ENCODE results near the gene MITF.

MITF gene, protein sequence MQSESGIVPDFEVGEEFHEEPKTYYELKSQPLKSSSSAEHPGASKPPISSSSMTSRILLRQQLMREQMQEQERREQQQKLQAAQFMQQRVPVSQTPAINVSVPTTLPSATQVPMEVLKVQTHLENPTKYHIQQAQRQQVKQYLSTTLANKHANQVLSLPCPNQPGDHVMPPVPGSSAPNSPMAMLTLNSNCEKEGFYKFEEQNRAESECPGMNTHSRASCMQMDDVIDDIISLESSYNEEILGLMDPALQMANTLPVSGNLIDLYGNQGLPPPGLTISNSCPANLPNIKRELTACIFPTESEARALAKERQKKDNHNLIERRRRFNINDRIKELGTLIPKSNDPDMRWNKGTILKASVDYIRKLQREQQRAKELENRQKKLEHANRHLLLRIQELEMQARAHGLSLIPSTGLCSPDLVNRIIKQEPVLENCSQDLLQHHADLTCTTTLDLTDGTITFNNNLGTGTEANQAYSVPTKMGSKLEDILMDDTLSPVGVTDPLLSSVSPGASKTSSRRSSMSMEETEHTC
- total RNA-seq: 0 reads per million in 3 experiments

DNA sequence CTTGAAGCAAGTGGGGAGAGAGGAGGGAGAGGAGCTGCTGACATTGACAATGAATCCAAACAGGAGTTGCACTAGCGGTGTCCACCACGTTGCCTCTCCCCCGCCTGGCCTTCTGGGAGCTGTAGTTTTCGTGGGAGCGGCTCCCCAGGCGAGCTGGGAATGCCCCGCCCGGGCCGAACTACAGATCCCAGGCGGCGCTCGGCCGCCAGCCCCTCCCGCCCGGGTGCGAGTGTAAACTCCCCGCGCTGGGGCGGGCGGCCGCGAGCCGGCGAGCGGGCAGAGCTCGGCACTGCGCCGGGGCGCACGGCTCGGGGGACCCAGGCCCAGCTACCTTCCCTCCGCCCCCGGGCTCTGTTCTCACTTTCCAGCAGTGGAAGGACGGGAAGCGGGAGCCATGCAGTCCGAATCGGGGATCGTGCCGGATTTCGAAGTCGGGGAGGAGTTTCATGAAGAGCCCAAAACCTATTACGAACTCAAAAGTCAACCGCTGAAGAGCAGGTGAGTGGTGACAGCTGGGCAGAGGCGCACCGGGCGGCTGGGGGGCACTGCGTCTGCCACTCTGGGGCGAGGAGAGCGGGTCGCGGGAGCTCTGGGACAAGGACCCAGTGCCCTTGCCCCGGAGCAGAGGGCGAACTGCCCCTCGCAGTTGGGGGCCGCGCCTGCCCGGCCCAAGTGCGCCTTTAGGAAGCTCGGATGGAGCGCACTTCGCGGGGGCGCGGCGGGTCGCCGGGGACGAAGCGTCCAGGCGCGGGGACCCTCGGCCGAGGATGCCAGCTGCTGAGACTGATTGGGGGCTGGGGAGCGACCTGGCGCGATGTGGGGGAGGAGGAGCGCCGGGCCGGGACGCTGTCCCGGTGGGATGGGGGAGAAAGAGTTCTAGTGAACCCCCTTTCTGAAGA lies at the start of gene MITF:
Gene MITF, plus strand, starts transcription at position 261 of the 899 bp plus-strand sequence. Its CDS starts 134 bp downstream, at position 395.
- no peak for DNase-seq

DNA sequence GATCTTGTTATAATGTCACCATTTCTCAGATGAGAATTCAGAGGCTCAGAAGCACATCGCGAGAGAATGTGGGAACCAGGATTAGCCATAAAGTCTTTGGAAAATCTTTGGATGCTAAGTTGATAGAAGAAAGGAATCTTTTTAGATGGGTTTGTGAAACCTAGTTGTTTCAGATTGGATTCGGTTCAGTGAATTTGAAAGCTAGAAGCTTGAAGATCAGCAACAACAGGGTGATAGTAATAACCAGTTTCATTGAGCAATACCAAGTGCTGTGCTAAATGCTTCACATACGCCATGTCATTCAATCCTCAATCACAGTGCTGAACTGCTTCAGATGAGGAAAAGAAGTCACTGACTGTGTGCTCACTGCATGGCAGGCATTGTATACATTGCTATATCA lies 47.4 kb upstream of the MITF start:
- no peak for DNase-seq

DNA sequence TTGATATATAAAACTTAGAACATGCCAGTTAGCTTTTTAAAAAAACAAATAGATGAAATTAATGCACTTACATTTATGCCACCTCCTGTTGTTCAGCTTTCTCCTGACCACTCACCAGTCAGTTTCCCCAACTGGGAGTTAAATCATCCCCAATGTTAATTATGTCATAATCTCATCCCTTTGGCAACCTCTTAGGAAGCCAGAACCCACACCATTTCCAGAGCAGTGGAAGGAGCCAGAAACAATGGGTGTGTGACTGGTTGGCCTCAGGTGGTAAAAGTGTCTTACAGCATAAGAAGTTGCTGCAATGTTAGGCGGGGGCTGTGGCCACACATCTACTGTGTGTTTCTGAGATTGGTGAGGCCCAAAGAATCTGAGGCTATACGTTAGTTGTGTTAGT lies 46.5 kb upstream of the MITF start:
- no peak for DNase-seq

DNA sequence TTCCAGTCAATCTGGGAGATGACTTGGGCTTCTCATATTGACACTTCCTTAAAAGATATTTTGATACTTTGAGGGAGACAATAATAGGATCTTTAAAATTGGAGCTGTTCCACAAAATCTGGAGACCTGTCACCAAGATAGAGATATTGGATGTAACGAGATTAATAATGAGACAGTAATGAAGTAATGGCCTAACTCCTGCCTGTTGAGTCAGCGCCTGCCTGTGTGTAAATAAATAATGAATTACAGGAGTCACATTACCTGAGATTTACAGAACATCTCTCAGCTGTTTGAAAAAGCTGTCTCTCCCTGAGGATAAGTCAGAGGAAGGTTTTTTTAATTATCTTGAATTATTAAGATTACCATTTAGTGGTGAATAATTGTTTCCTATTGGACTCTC lies 43.8 kb upstream of the MITF start:
- DNase-seq: no peak

DNA sequence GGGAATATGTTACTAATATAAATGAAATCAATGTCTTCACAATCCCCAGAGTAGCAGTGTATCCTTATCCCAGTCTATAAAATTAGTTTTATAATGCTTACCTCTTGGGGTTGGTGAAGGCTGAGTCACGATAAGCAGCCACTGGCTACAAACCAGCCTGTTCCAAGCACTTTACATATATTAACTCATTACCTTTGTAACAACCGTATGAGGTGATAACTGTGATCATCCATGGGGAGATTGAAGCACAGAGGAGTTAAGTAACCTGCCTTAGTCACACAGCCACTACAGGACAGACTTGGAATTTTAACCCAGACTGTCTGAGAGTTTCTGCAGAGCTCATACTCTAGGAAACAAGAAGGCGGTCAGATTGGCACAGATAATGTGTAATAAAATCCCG lies 43.3 kb upstream of the MITF start:
- DNase-seq: no peak

DNA sequence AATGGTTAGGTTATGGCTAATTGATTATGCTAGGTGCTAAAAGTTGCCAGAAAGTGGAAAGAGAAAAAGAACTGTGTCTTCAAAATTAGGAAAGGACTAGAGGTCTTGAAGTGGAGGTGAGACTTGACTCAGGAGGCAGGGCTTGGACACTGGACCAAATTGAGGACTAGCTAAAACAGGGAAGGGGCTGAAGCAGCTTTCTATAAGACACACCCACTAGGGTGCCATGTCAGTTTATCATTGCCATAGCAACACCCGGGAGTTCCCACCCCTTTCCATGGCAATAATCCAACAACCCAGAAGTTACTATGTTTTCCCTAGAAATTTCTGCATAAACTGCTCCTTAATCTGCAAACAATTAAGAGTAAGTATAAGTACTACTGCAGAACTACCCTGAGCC lies 42.9 kb upstream of the MITF start:
- DNase-seq: no peak

DNA sequence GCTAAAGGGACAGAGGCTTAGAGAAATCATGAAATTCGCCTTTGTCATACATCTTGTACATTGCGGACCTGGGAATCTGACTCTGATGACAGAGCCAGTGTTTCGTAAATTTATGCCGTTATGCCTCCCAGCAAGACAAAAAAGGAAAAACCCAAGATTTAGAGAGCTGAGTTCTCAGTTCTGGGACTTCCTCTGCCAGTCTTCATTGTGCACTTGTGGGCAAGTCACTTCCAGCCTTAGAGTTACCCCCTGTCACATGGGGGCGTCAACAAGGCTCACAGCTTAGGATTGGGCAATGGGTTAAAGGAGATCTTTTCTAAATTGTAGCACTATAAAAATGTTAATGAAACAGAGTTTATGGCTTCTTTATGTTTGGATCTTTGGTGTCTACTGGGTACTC lies 41.9 kb upstream of the MITF start:
- no peak for DNase-seq

DNA sequence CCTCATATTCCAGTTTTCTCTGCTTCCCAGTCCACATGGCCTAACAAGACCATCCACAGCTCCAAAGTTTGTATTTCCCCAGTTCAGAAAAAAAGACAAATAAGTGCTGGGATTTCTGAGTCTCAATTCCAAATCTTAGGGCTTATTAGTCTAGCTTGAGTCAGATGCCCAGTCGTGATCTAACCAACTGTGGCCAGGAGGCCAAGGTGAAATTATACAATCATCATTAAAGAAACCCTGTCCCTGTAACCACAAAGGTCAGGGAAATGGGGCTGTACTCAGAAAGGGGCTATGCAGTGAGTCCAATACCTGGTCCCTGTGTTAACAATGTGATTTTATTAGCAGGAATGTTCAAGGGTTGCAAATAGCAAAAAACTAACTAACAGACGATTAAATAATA lies 40.5 kb upstream of the MITF start:
- DNase-seq: no peak

DNA sequence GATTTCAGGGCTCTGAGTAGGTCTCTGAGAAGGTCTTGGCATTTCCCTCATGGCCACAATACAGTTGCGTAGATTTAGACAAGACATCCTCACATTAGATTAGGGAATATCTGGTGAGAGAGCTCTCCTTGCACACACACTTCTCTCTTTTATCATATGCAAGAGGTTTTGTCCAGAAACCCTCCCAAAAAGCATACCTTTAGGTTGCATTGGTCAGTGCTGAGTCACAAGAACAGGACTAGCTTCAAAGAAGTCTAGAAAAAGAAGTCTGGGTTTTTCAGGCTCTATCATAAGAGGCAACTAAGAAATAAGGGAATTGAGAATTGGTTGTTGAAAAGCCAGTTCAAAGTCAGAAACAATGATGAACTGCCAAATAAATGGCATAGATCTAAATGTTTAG lies 40.1 kb upstream of the MITF start:
- DNase-seq: no peak

DNA sequence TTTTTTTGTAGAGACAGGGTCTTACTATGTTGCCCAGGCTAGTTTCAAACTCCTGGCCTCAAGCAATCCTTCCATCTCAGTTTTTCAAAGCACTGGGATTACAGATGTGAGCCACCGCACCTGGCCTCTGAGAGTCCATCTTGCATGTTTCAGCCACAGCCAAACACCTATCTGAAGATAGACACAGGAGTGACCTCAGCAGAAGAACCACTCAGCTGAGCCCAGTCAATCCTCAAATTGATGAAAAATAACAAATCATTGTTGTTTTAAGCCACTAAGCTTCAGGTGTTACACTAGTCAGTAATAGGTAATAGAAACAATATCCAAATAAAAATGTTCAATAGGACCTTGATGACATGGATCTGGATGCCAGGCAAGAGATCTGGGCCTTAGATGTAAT lies 38.3 kb upstream of the MITF start:
- DNase-seq: no peak

DNA sequence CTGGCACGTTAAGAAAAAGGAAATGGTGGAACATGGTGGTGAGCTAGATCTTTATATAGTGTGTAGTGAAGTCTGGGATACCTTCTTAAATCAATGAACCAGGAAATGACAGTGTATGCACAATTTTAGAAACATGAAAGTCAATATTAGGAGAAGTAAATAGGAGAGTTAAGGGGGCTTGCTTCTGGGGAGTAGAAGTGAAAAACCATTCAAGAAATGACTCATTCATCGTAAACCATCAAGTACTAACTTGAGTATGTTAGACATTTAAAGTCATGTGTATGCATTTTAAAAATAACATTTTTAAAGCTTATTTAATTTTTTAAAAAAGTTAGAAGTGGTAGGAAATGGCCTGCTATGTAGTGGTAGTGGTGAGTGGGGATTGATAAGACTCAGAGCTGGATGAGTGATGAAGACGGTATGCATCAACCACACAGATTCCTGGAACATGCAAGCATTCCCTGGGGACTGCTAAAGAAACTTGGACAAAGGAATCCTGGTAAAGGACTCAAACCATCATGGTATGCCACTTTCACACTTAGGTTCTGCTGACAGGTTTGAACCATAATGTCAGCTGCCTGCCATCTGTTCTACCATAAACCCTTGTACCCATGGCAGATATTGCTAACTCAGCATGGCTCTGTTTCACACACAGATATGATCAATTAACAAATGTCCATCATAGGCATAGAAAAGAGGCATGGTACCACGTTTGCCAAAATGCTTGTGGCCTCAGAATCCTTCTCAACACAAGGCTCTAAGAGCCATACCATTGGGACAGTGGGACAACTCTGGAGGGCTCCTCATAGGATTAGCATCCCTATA lies 28.9 kb upstream of the MITF start:
- DNase-seq: no peak

DNA sequence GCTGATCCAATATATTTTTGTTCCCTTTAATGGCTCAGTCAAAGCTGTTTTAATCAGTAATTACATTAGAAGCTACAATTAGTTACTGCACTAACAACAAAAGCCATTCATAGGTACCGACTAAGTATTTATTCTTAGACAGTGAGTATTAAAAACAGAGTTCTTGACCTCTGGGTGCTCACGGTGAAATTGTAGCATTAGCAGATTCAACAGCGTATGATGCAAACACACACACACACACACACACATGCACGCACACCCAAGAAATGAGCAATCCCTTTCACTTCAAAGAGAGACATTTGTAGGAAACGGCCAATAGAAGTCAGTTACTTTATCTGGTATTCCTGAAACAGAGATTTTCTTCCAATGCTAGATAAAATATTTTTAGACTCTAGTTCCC lies 27.0 kb upstream of the MITF start:
- DNase-seq: no peak

DNA sequence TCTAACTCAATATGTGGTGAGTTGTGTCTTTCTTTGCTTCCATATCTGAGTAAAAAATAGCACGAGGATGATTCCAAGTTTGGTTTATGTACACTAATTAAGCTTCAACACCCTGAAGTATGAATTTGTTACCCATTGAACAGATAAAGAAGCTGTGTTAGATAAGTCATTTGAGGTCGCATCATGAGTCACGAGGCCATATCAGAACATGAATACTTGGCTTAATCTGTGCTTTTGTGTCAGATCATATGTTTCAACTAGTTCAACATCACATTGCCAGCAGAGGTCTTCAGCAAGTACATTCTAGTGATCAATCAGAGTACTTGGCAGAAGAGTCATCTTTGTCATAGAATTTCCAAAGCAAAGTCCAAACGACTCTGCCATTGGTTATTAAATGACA lies 26.3 kb upstream of the MITF start:
- DNase-seq: no peak

DNA sequence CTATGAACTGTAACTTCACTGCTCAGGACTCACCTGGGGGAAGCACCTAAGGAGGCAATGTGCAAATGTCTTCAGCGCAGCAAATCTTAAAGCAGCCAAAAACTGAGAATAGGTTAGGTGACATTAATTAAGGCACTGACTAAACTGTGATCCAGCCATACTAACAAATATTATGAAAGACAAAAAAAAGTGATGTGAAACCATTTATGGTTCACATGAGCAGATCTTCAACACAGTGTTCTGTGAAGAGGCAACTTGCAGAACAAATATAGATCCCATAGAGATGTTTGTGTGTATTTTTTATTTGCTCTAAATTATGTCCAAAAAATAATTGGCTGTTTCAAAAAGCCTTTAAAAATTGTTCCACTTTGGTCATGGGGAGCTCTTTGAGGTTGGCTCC lies 24.1 kb upstream of the MITF start:
- no peak for DNase-seq

DNA sequence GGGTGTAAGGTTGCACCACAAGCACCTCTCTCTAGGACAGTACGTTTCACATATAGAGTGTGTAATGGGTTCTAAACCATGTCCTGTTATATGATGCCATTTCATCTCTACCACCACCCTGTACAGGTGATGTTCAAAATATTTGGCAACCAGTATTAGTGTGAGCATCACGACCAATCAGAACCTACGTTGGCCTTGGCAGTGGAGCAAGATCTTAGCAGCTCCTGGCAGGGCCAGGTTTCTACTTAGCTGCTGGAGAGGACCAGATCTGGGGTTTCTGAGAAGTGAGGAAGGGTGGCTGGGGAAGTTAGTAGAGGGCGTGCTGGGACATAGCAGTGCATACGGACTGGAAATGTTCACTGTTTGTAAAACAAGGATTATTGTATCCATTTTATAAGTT lies 23.1 kb upstream of the MITF start:
- no peak for DNase-seq

DNA sequence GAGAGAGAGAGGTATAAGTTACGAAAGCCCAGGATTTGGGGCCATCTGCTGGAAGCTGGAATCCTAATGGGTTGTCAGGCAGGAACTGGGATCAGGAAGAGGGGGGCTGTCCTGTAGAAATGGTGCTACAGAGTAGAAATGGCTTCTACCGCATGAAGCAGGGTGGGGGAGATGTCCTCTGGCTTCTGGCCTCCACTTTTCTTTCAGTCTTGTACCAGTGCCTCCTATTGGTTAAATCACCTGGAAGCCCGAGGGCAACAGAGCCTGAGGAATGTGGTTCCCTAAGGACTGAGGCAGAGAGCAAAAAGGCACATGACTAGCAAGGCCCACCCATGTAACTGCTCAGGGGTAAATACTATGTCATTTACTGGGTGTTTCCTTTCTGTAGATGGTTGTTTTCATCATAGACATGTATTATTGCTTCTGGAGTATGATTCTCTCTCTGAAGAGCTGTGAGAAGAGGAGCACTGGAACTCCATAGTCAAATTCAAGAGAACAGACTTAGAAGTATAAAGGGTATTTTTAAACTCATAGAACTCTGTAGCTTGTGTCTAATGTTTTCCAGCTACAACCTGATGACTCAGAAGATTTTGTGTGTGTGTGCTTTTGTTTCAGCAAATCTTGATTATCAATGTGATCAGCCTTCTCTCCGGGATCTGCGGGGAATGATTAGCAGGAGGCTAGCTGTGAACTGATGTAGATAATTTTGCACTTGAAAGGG lies 20.2 kb upstream of the MITF start:
- DNase-seq: no peak

DNA sequence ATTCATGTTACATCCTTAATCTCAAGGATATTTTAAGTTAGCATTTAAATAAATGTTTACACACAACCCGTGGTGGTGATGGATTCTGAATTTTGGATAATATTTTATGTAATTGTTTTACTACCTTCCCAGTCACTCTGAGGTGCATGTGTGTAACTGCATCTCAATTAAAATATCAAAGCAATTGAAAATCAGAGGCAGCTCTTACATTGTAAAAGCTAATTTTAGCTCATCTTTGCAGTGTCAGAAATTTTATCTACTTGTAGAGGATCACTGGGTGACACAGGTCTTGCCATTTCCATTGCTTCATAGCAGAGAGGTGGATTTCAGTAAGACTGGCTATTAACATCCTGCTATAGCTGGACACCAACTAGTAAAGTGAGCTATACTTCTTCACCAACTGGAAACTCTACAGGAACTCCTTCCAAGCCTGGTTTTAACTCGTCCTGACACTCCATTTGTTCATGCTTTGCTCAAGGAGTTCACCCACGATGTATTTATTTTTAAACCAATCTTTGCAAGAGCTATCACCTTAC lies 19.6 kb upstream of the MITF start:
- DNase-seq: no peak

DNA sequence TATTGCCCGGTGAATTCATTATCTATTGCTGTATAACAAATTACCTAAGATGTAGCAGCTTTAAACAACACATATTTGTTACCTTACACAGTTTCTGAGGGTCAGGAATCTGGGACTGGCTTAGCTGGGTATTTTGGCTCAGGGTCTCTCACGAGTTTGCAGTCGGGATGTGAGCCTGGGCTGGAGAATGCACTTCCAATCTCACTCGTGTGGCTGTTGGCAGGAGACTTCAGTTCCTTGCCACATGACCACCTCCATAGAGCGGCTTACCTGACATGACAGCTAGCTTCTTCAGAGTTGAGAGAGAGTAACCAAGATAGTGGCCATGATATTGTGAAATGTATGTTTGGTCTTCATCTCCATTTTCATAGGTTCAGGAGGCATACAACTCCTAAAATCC lies 18.4 kb upstream of the MITF start:
- DNase-seq: no peak

DNA sequence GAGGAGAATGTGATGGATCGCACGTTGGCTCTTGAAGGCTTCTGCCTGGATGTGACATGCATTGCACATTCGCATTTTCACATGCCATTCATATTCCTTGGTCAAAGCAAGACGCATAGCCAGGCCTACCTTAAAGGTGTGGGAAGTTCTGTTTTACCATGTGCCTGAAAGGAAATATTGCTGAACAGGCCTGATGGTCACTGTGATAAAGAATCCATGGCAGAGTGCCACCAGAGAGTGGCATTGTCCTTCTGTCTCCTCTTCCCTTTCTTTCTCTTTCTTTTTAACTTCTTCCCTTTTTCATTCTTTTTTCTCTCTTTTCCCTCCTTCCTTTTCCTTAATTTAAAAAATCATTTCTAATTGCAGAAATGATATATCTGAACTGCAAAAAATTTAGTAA lies 15.9 kb upstream of the MITF start:
- DNase-seq: no peak

DNA sequence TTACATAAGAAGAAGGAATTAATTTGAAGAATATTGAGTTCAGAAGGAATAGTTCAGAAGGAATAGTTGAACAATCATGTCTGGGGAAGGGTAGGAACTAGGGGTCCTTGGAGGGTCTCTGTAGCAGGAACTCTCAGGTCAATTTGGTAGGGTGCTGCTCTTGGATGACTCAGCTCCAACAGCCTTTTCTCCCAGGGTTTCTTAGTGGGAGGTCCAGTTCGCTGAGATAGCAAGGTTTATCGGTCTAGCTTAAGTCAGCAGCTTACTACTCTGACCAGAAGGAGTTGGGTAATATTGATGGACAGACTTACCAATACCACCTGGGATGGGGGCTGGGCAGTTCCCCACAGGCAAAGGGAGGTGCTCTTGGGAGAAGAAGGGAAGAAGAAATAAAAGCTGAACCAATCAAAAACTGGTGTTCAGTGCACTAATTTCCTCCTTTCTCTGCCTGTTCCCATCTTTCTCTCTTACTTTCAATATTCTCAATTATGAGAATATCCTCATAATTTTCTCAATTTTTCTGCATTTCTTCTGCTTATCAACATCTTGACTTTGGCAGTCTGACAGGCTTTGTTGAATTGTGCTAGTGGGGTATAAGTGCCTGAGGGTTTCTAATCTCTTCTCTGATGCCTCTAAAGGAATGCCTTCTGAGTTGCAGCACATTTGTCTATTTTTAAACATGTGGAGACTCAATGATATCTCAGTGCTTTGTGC lies 14.4 kb upstream of the MITF start:
- no peak for DNase-seq

DNA sequence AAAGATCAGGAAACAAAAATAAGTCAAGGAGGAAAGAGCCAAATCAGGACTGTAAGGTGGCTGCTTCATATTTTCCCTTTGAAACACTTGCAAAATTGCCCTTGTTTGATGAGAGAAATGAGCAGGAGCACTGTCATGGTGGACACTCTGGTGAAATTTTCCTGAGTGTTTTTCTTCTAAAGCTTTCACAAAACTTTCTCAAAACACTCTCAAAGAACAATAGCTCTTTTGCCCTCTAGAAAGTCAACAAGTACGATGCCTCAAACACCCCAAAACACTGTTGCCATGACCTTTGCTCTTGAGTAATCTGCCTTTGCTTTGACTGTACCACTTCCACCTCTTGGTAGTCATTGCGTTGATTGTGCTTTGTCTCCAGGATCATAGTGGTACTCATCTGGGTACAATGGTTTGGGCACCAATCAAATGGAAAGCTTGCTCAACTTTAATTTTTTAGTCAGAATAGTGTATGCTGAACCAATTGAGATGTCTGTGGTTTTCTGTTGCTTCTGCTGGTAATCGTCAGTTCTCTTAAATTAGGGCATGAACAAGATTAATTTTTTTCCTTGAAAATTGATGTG lies 13.2 kb upstream of the MITF start:
- DNase-seq: no peak
